Testis (tissue), 3 donors: ENCODE data around the gene DNAH10. TPM values are rescaled to one million over a fixed set of nuclear protein-coding genes. Genes with fewer than 3 reads are reported as not detected.
A peak's percentile ranks its signal among the peaks of the same experiment; 100 is the strongest.

Experiments used
- DNase-seq: peaks from one replicate; pipeline ENCODE4 v3.0.0-alpha.2; 2019
- H3K27ac ChIP-seq, 2 donors: fragments of 200-600 bp; sonication (generic); one replicate each; pipeline ENCODE4 v1.5.1; 2019
- H3K27me3 ChIP-seq: fragments of 200-600 bp; sonication (generic); one replicate; pipeline ENCODE4 v1.5.1; 2019
- H3K36me3 ChIP-seq: fragments of 200-600 bp; sonication (generic); one replicate; pipeline ENCODE4 v1.5.1; 2017; ENCODE audit warnings: low read depth; ENCODE audit errors: missing control alignments
- H3K4me1 ChIP-seq: fragments of 200-600 bp; sonication (generic); one replicate; pipeline ENCODE4 v1.5.1; 2019
- H3K4me3 ChIP-seq, 2 donors: fragments of 200-600 bp; sonication (generic); one replicate each; pipeline ENCODE4 v1.5.1; 2017 to 2019
- H3K9me3 ChIP-seq: fragments of 200-600 bp; sonication (generic); one replicate; pipeline ENCODE4 v1.5.1; 2017
- CTCF ChIP-seq, 3 experiments: fragments of 450-650 bp in 2 of 3; fragments of 200-600 bp in 1 of 3; sonication (generic) in 1 of 3; IDR thresholded peaks; one replicate each; pipeline ENCODE4 v1.5.1; 2016 to 2019; ENCODE audit warnings: antibody characterized with exemption in 3 of 3, mild to moderate bottlenecking in 2 of 3, moderate library complexity in 1 of 3
- POLR2A ChIP-seq: fragments of 450-650 bp; IDR thresholded peaks from one replicate; pipeline ENCODE4 v1.6.1; 2017; ENCODE audit warnings: antibody characterized with exemption, mild to moderate bottlenecking, moderate library complexity
- WGBS, 2 donors: methylation state at CpG; one replicate each; pipeline ENCODE4 v1.1.5; 2018; 5-methylcytosine and 5-hydroxymethylcytosine counted together
- intact Hi-C: fragments of 100-400 bp; cut with DNase I; formaldehyde crosslinking; loops from one replicate; pipeline ENCODE4 v1.15.1; 2023; ENCODE audit warnings: low total_unique reads
- polyA plus RNA-seq: library from polyadenylated mRNA; stranded (reverse); fragments of 350-450 nt; fragmentation: Illumina TruSeq; extraction: RNeasy Lipid Tissue Mini Kit (QIAGEN cat#74804); gene quantifications from one replicate; pipeline ENCODE4 v1.2.3, GENCODE V29; 2014; ENCODE audit warnings: low read depth, low replicate concordance; ENCODE audit not compliant: insufficient read depth
- small RNA-seq, 2 donors: library from RNA; depleted of rRNA; stranded (forward); fragments of <200 nt; gene quantifications; one replicate each; pipeline ENCODE3, GENCODE V24; 2016
- total RNA-seq, 2 donors: library from RNA; depleted of rRNA; stranded (reverse); fragments of >200 nt; gene quantifications; one replicate each; pipeline ENCODE4 v1.2.3, GENCODE V29; 2016

The DNAH10 gene
- total and polyA plus RNA-seq, 3 donors from 2014 or later, result 15.4 to 29.3 (median 24.3) TPM

GRCh38 chr12:123979566-123979965 lies 217.5 kb downstream of the DNAH10 start:
- Histone ChIP-seq H3K36me3 (peaks cover 3% of the 10 kb centered on the region), H3K9me3 (no peaks in the 10 kb centered on the region), H3K4me3 (no peak overlapping the region), H3K4me1 (peaks cover under 1% of the 10 kb centered on the region), H3K27ac (no peak overlapping the region), H3K27me3 (no peaks in the 10 kb centered on the region)
- intact Hi-C loops, result no loop called here
- DNase-seq, result no peak
- TF ChIP-seq CTCF (IDR thresholded peaks at IDR 0.05) (no peak), POLR2A (no peak)
- WGBS, 2 donors, result 93 to 94% methylated on average over 6 of the region's 6 CpGs

GRCh38 chr12:123982269-123982668 lies 220.2 kb downstream of the DNAH10 start:
- no peaks in the 10 kb centered on the region for H3K4me1 ChIP-seq
- TF ChIP-seq CTCF (IDR thresholded peaks at IDR 0.05) (no peak), POLR2A (no peak)
- no peak overlapping the region for H3K4me3 ChIP-seq
- intact Hi-C loops, result no loop called here
- H3K27me3 ChIP-seq, result no peaks in the 10 kb centered on the region
- DNase-seq, result no peak
- H3K27ac ChIP-seq, result no peak overlapping the region
- 77 to 89% methylated on average over 7 of the region's 7 CpGs for WGBS, 2 donors
- H3K36me3 ChIP-seq, result peaks cover 3% of the 10 kb centered on the region
- H3K9me3 ChIP-seq, result no peaks in the 10 kb centered on the region

- no peaks in the 10 kb centered on the region for H3K36me3 ChIP-seq
- no peaks in the 10 kb centered on the region for H3K9me3 ChIP-seq
- no peak overlapping the region for H3K4me3 ChIP-seq
- H3K4me1 ChIP-seq, result no peaks in the 10 kb centered on the region
- H3K27ac ChIP-seq, result no peak overlapping the region
- peak; percentile 61 for DNase-seq
- no peaks in the 10 kb centered on the region for H3K27me3 ChIP-seq
- intact Hi-C loops, result no loop called here
- TF ChIP-seq CTCF (IDR thresholded peaks at IDR 0.05), result peak in 2 of 3 experiments; percentile 28 to 42
- no peak for TF ChIP-seq POLR2A
- 44 to 46% methylated on average over 7 of the region's 7 CpGs for WGBS, 2 donors
These were observed 221.9 kb downstream of the DNAH10 start for GRCh38 chr12:123983822-123984485.

- no peak for DNase-seq
- Histone ChIP-seq H3K27me3 (no peaks in the 10 kb centered on the region), H3K36me3 (no peaks in the 10 kb centered on the region), H3K9me3 (no peaks in the 10 kb centered on the region), H3K27ac (no peak overlapping the region), H3K4me1 (no peaks in the 10 kb centered on the region), H3K4me3 (no peak overlapping the region)
- 72 to 82% methylated on average over 4 of the region's 4 CpGs for WGBS, 2 donors
- no peak for TF ChIP-seq POLR2A
- no peak for TF ChIP-seq CTCF (IDR thresholded peaks at IDR 0.05)
- intact Hi-C loops, result no loop called here
These were observed 222.8 kb downstream of the DNAH10 start for GRCh38 chr12:123984903-123985302.

Small RNA genes lying within 50 kb of the gene (small RNA-seq; reads per million reads assigned to genes)
- 0 reads per million in 2 donors for gene AC068790.4
- 0 reads per million in 2 donors for gene AC068790.6

Other genes with a start within 250 kb of the DNAH10 start
- 10 to 100 TPM; 16.8 to 20.9 TPM for gene RILPL1, start 228.6 kb upstream of the DNAH10 start, total RNA-seq
- gene RILPL1, start 228.6 kb upstream of the DNAH10 start, polyA plus RNA-seq, result 14.8 TPM
- gene TMED2, start 177.7 kb upstream of the DNAH10 start, total RNA-seq, result 100 to 1,000 TPM; 102 to 107 TPM
- 107 TPM for gene TMED2, start 177.7 kb upstream of the DNAH10 start, polyA plus RNA-seq
- gene DDX55, start 160.2 kb upstream of the DNAH10 start, total RNA-seq, result 10 to 100 TPM; 22.2 to 32.6 TPM
- 13.4 TPM for gene DDX55, start 160.2 kb upstream of the DNAH10 start, polyA plus RNA-seq
- 100 to 1,000 TPM; 136 to 138 TPM for gene EIF2B1, start 128.6 kb upstream of the DNAH10 start, total RNA-seq
- gene EIF2B1, start 128.6 kb upstream of the DNAH10 start, polyA plus RNA-seq, result 39.2 TPM
- 10 to 100 TPM; 25.1 to 26.4 TPM for gene GTF2H3, start 128.5 kb upstream of the DNAH10 start, total RNA-seq
- gene GTF2H3, start 128.5 kb upstream of the DNAH10 start, polyA plus RNA-seq, result 36.5 TPM
- 10 to 100 TPM; 15.1 to 22.7 TPM for gene TCTN2, start 91.2 kb upstream of the DNAH10 start, total RNA-seq
- 22.7 TPM for gene TCTN2, start 91.2 kb upstream of the DNAH10 start, polyA plus RNA-seq
- 10 to 100 TPM; 29.4 to 50.8 TPM for gene ATP6V0A2, start 49.9 kb upstream of the DNAH10 start, total RNA-seq
- 24.9 TPM for gene ATP6V0A2, start 49.9 kb upstream of the DNAH10 start, polyA plus RNA-seq
- 10 to 100 TPM; 63.6 to 79.1 TPM for gene CCDC92, start 210.5 kb downstream of the DNAH10 start, total RNA-seq
- gene CCDC92, start 210.5 kb downstream of the DNAH10 start, polyA plus RNA-seq, result 140 TPM
- 10 to 100 TPM; 55.9 to 69.6 TPM for gene ZNF664, start 210.9 kb downstream of the DNAH10 start, total RNA-seq
- gene ZNF664, start 210.9 kb downstream of the DNAH10 start, polyA plus RNA-seq, result 63.4 TPM